GM23338 (cell line): ENCODE results near the gene CHMP4B.

Source experiments
- CREB1 ChIP-seq: fragments of 250-450 bp; sonication (Bioruptor Pico); IDR thresholded peaks from 2 replicates; pipeline ENCODE4 v1.5.0; 2020; ENCODE audit warnings: low read depth, mild to moderate bottlenecking, moderate library complexity
- EZH2 ChIP-seq: fragments of 200-600 bp; sonication (generic); IDR thresholded peaks from one replicate; pipeline ENCODE4 v1.8.0; 2017; ENCODE audit warnings: antibody characterized with exemption, mild to moderate bottlenecking, low read depth; ENCODE audit not compliant: unreplicated experiment
- EZH2phosphoT487 ChIP-seq: fragments of 200-600 bp; sonication (generic); IDR thresholded peaks from one replicate; pipeline ENCODE4 v1.8.1; 2018; ENCODE audit warnings: antibody characterized with exemption; ENCODE audit not compliant: unreplicated experiment
- POLR2AphosphoS5 ChIP-seq: IDR thresholded peaks from 2 replicates; pipeline ENCODE4 v1.6.1; 2016; ENCODE audit warnings: antibody characterized with exemption, low read depth
- REST ChIP-seq: IDR thresholded peaks from one replicate; pipeline ENCODE4 v1.6.1; 2018; ENCODE audit warnings: antibody characterized with exemption; ENCODE audit not compliant: unreplicated experiment
- STAT1 ChIP-seq: IDR thresholded peaks from one replicate; pipeline ENCODE4 v1.6.1; 2016; ENCODE audit warnings: antibody characterized with exemption; ENCODE audit not compliant: unreplicated experiment
- ZNF331 ChIP-seq: fragments of 250-450 bp; sonication (Bioruptor Pico); IDR thresholded peaks from 2 replicates; pipeline ENCODE4 v1.5.0; 2020; ENCODE audit warnings: low read depth, mild to moderate bottlenecking, moderate library complexity
- TF ChIP-seq, protein P1 (sequence below), 2 experiments: fragments of 200-600 bp in 1 of 2; sonication (generic) in 1 of 2; conservative IDR thresholded peaks; 2 replicates each; pipeline versions ENCODE4 v1.5.1 to v1.6.1; 2016 to 2017; ENCODE audit warnings: antibody characterized with exemption in 2 of 2, low read depth in 2 of 2, mild to moderate bottlenecking in 2 of 2, moderate library complexity in 1 of 2
- TF ChIP-seq, protein P2 (sequence below): IDR thresholded peaks from 2 replicates; pipeline ENCODE4 v1.6.1; 2016; ENCODE audit warnings: antibody characterized with exemption

- TF ChIP-seq, protein P1, sequence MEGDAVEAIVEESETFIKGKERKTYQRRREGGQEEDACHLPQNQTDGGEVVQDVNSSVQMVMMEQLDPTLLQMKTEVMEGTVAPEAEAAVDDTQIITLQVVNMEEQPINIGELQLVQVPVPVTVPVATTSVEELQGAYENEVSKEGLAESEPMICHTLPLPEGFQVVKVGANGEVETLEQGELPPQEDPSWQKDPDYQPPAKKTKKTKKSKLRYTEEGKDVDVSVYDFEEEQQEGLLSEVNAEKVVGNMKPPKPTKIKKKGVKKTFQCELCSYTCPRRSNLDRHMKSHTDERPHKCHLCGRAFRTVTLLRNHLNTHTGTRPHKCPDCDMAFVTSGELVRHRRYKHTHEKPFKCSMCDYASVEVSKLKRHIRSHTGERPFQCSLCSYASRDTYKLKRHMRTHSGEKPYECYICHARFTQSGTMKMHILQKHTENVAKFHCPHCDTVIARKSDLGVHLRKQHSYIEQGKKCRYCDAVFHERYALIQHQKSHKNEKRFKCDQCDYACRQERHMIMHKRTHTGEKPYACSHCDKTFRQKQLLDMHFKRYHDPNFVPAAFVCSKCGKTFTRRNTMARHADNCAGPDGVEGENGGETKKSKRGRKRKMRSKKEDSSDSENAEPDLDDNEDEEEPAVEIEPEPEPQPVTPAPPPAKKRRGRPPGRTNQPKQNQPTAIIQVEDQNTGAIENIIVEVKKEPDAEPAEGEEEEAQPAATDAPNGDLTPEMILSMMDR (conservative IDR thresholded peaks at IDR 0.05; ENCODE audit: low read depth in 2 of 2), result no peak
- TF ChIP-seq POLR2AphosphoS5, result no peak
- TF ChIP-seq EZH2, result no peak
- TF ChIP-seq REST, result no peak
- no peak for TF ChIP-seq ZNF331
- no peak for TF ChIP-seq EZH2phosphoT487
- TF ChIP-seq, protein P2, sequence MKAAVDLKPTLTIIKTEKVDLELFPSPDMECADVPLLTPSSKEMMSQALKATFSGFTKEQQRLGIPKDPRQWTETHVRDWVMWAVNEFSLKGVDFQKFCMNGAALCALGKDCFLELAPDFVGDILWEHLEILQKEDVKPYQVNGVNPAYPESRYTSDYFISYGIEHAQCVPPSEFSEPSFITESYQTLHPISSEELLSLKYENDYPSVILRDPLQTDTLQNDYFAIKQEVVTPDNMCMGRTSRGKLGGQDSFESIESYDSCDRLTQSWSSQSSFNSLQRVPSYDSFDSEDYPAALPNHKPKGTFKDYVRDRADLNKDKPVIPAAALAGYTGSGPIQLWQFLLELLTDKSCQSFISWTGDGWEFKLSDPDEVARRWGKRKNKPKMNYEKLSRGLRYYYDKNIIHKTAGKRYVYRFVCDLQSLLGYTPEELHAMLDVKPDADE, result no peak
- TF ChIP-seq STAT1, result no peak
- TF ChIP-seq CREB1, result no peak
Measured at GRCh38 chr20:33816191-33816590, 5.0 kb downstream of the CHMP4B start.
